Neural cell (in vitro differentiated cells): ENCODE measurements around the gene HNRNPUL1. TPM values are rescaled to one million over a fixed set of nuclear protein-coding genes. Genes with fewer than 3 reads are reported as not detected.

Experiments
- H2AFZ ChIP-seq: fragments of 200-600, 300-800 bp; sonication (generic), shearing (Covaris generic); 2 replicates; pipeline ENCODE4 v1.6.0; 2014; ENCODE audit warnings: low read depth, mild to moderate bottlenecking, antibody characterized with exemption, low read length, moderate library complexity
- H3F3A ChIP-seq: fragments of 200-600 bp; shearing (Covaris generic); 2 replicates; pipeline ENCODE4 v1.6.1; 2016; ENCODE audit warnings: mild to moderate bottlenecking, moderate library complexity, mixed read lengths, antibody characterized with exemption, low read length; ENCODE audit not compliant: insufficient read depth, poor library complexity, severe bottlenecking
- H3K27ac ChIP-seq: fragments of 200-600, 300-800 bp; sonication (generic), shearing (Covaris generic); 2 replicates; pipeline ENCODE4 v1.5.1; 2014; ENCODE audit warnings: mild to moderate bottlenecking, low read length, moderate library complexity
- H3K27me3 ChIP-seq: fragments of 300-800, 200-600 bp; sonication (generic), shearing (Covaris generic); 2 replicates; pipeline ENCODE4 v1.6.0; 2014; ENCODE audit warnings: mild to moderate bottlenecking, low read depth, low read length, moderate library complexity; ENCODE audit not compliant: insufficient read depth
- H3K36me3 ChIP-seq: fragments of 300-800, 200-600 bp; sonication (generic), shearing (Covaris generic); 2 replicates; pipeline ENCODE4 v1.5.1; 2014; ENCODE audit warnings: mild to moderate bottlenecking, antibody characterized with exemption, low read length, moderate library complexity; ENCODE audit not compliant: insufficient read depth
- H3K4me2 ChIP-seq: fragments of 300-800, 200-600 bp; sonication (generic), shearing (Covaris generic); 2 replicates; pipeline ENCODE4 v1.6.0; 2014; ENCODE audit warnings: mild to moderate bottlenecking, low read length
- H3K4me3 ChIP-seq: fragments of 300-800, 200-600 bp; sonication (generic), shearing (Covaris generic); 2 replicates; pipeline ENCODE4 v1.5.1; 2014; ENCODE audit warnings: mild to moderate bottlenecking, low read length, moderate library complexity
- H3K79me2 ChIP-seq: fragments of 200-600 bp; shearing (Covaris generic); replicated peaks from 2 replicates; pipeline ENCODE4 v1.6.0; 2014; ENCODE audit warnings: mild to moderate bottlenecking, low read length, moderate library complexity; ENCODE audit not compliant: insufficient read depth
- H3K9ac ChIP-seq: fragments of 300-800, 200-600 bp; sonication (generic), shearing (Covaris generic); 2 replicates; pipeline ENCODE4 v1.6.1; 2016; ENCODE audit warnings: mild to moderate bottlenecking, low read length, mixed read lengths
- H3K9me2 ChIP-seq: fragments of 200-600 bp; shearing (Covaris generic); 2 replicates; pipeline ENCODE4 v1.6.1; 2016; ENCODE audit warnings: mild to moderate bottlenecking, low read length, mixed read lengths; ENCODE audit not compliant: insufficient read depth
- H3K9me3 ChIP-seq: fragments of 200-600, 300-800 bp; sonication (generic), shearing (Covaris generic); 2 replicates; pipeline ENCODE4 v1.6.1; 2016; ENCODE audit warnings: mild to moderate bottlenecking, mixed run types, low read length, moderate library complexity, mixed read lengths
- H4K20me1 ChIP-seq: fragments of 200-600 bp; shearing (Covaris generic); 2 replicates; pipeline ENCODE4 v1.6.1; 2016; ENCODE audit warnings: mild to moderate bottlenecking, mixed run types; ENCODE audit not compliant: insufficient read depth
- CTCF ChIP-seq: fragments of 450-650 bp; IDR thresholded peaks from 2 replicates; pipeline ENCODE4 v1.5.1; 2014; ENCODE audit warnings: antibody characterized with exemption, mild to moderate bottlenecking, moderate library complexity; ENCODE audit not compliant: poor library complexity, severe bottlenecking
- EP300 ChIP-seq: fragments of 450-650 bp; conservative IDR thresholded peaks from 2 replicates; pipeline ENCODE4 v1.6.1; 2014; ENCODE audit warnings: antibody characterized with exemption, mild to moderate bottlenecking, moderate library complexity; ENCODE audit not compliant: poor library complexity, severe bottlenecking
- EZH2 ChIP-seq: fragments of 200-600, 300-800 bp; shearing (Covaris generic), sonication (generic); IDR thresholded peaks from 2 replicates; pipeline ENCODE4 v1.6.1; 2014; ENCODE audit warnings: antibody characterized with exemption, low read length, borderline replicate concordance, mild to moderate bottlenecking; ENCODE audit not compliant: insufficient read depth, poor library complexity, severe bottlenecking
- MXI1 ChIP-seq: fragments of 450-650 bp; conservative IDR thresholded peaks from 2 replicates; pipeline ENCODE4 v1.6.1; 2014; ENCODE audit warnings: antibody characterized with exemption, mild to moderate bottlenecking; ENCODE audit not compliant: poor library complexity, severe bottlenecking
- POLR2AphosphoS5 ChIP-seq: IDR thresholded peaks from 2 replicates; pipeline ENCODE4 v1.6.1; 2012
- RAD21 ChIP-seq: fragments of 450-650 bp; conservative IDR thresholded peaks from 2 replicates; pipeline ENCODE4 v1.6.1; 2014; ENCODE audit warnings: antibody characterized with exemption, mild to moderate bottlenecking, moderate library complexity
- REST ChIP-seq: IDR thresholded peaks from 2 replicates; pipeline ENCODE4 v1.6.1; 2012; ENCODE audit warnings: borderline replicate concordance
- SMC3 ChIP-seq: fragments of 450-650 bp; conservative IDR thresholded peaks from 2 replicates; pipeline ENCODE4 v1.6.1; 2014; ENCODE audit warnings: antibody characterized with exemption, mild to moderate bottlenecking, moderate library complexity; ENCODE audit not compliant: poor library complexity
- TAF1 ChIP-seq: IDR thresholded peaks from 2 replicates; pipeline ENCODE4 v1.6.1; 2012; ENCODE audit warnings: low read depth
- polyA plus RNA-seq: library from polyadenylated mRNA; depleted of rRNA; stranded (reverse); fragments of >200 nt; gene quantifications from 2 replicates; pipeline ENCODE4 v1.2.3, GENCODE V29; 2014

The HNRNPUL1 gene
- polyA plus RNA-seq, 1 donor from 2014 or later = 34.6 TPM

- Histone ChIP-seq H3K27ac (no peak overlapping the region), H3K9ac (no peak overlapping the region)
- TF ChIP-seq REST = no peak
- no peak for TF ChIP-seq SMC3
- no peak for TF ChIP-seq TAF1
- TF ChIP-seq EP300 = no peak
- no peak for TF ChIP-seq MXI1
- TF ChIP-seq POLR2AphosphoS5 = no peak
- no peak for TF ChIP-seq RAD21
- no peak for TF ChIP-seq EZH2
- no peak for TF ChIP-seq CTCF
These were observed 58.3 kb downstream of the HNRNPUL1 start for GRCh38 chr19:41322451-41322850.

GRCh38 chr19:41323023-41323422 lies 58.9 kb downstream of the HNRNPUL1 start:
- Histone ChIP-seq H3K36me3 (no peaks in the 10 kb centered on the region), H3K9me3 (no peaks in the 10 kb centered on the region), H3K79me2 (no peaks in the 10 kb centered on the region), H3K9me2 (no peaks in the 10 kb centered on the region), H3K9ac (no peak overlapping the region), H4K20me1 (no peaks in the 10 kb centered on the region), H3K27ac (no peak overlapping the region), H3K27me3 (no peaks in the 10 kb centered on the region), H3K4me3 (no peak overlapping the region), H3F3A (no peaks in the 10 kb centered on the region), H3K4me2 (no peak overlapping the region), H2AFZ (no peak overlapping the region)
- no peak for TF ChIP-seq TAF1
- TF ChIP-seq EZH2 = no peak
- no peak for TF ChIP-seq REST
- no peak for TF ChIP-seq EP300
- no peak for TF ChIP-seq RAD21
- TF ChIP-seq SMC3 = no peak

More at GRCh38 chr19:41322451-41322850, 58.3 kb downstream of the HNRNPUL1 start:
- Histone ChIP-seq H2AFZ (no peak overlapping the region), H3K36me3 (no peaks in the 10 kb centered on the region), H4K20me1 (no peaks in the 10 kb centered on the region), H3K27me3 (no peaks in the 10 kb centered on the region), H3K4me2 (no peak overlapping the region), H3F3A (no peaks in the 10 kb centered on the region), H3K4me3 (no peak overlapping the region), H3K79me2 (no peaks in the 10 kb centered on the region), H3K9me3 (no peaks in the 10 kb centered on the region), H3K9me2 (no peaks in the 10 kb centered on the region)
